Mesendoderm (in vitro differentiated cells): Measurements from ENCODE around the gene FAM83D.

Experiments used
- DNase-seq: peaks from one replicate; pipeline ENCODE4 v3.0.0; 2013
- H2AK5ac ChIP-seq: 2 replicates; pipeline ENCODE4 v1.6.1; 2013; ENCODE audit warnings: low read length, inconsistent platforms
- H2BK120ac ChIP-seq: 2 replicates; pipeline ENCODE4 v1.6.1; 2013; ENCODE audit warnings: low read depth, mild to moderate bottlenecking, low read length, moderate library complexity, mixed read lengths
- H2BK15ac ChIP-seq: replicated peaks from 2 replicates; pipeline ENCODE4 v1.6.1; 2013; ENCODE audit warnings: low read depth, mild to moderate bottlenecking, moderate library complexity
- H2BK5ac ChIP-seq: 2 replicates; pipeline ENCODE4 v1.6.1; 2013; ENCODE audit warnings: low read length, inconsistent platforms
- H3K18ac ChIP-seq: 2 replicates; pipeline ENCODE4 v1.6.1; 2013; ENCODE audit warnings: mild to moderate bottlenecking, low read length, mixed read lengths
- H3K23ac ChIP-seq: one replicate; pipeline ENCODE4 v1.6.1; 2013; ENCODE audit warnings: low read length
- H3K27ac ChIP-seq: 2 replicates; pipeline ENCODE4 v1.5.1; 2013; ENCODE audit warnings: low read depth, mild to moderate bottlenecking, inconsistent platforms, low read length, moderate library complexity
- H3K27me3 ChIP-seq: 2 replicates; pipeline ENCODE4 v1.6.1; 2013; ENCODE audit warnings: low read length, control low read depth, mild to moderate bottlenecking, inconsistent platforms; ENCODE audit not compliant: insufficient read depth, poor library complexity
- H3K36me3 ChIP-seq: 2 replicates; pipeline ENCODE4 v1.6.1; 2013; ENCODE audit warnings: low read length, inconsistent platforms; ENCODE audit not compliant: control insufficient read depth, insufficient read depth
- H3K4ac ChIP-seq: one replicate; pipeline ENCODE4 v1.6.1; 2013; ENCODE audit warnings: low read depth, mild to moderate bottlenecking, low read length, moderate library complexity
- H3K4me1 ChIP-seq: 2 replicates; pipeline ENCODE4 v1.6.1; 2013; ENCODE audit warnings: low read depth, low read length, inconsistent platforms; ENCODE audit not compliant: control insufficient read depth
- H3K4me2 ChIP-seq: 2 replicates; pipeline ENCODE4 v1.6.1; 2013; ENCODE audit warnings: low read length
- H3K4me3 ChIP-seq: 2 replicates; pipeline ENCODE4 v1.5.1; 2013; ENCODE audit warnings: mild to moderate bottlenecking, low read length
- H3K56ac ChIP-seq: one replicate; pipeline ENCODE4 v1.6.1; 2013; ENCODE audit warnings: low read length
- H3K79me1 ChIP-seq: 2 replicates; pipeline ENCODE4 v1.6.1; 2013; ENCODE audit warnings: low read length, inconsistent platforms
- H3K79me2 ChIP-seq: 2 replicates; pipeline ENCODE4 v1.6.1; 2013; ENCODE audit warnings: mild to moderate bottlenecking, low read length; ENCODE audit not compliant: control insufficient read depth, insufficient read depth
- H3K9ac ChIP-seq: 2 replicates; pipeline ENCODE4 v1.6.1; 2013; ENCODE audit warnings: low read length, inconsistent platforms
- H4K5ac ChIP-seq: one replicate; pipeline ENCODE4 v1.6.1; 2013; ENCODE audit warnings: low read length
- H4K8ac ChIP-seq: one replicate; pipeline ENCODE4 v1.6.1; 2013; ENCODE audit warnings: low read depth, mild to moderate bottlenecking, control low read depth, low read length, moderate library complexity
- WGBS: extraction: QIAGEN DNeasy Blood & Tissue Kit; methylation state at CpG from one replicate; pipeline ENCODE4 v1.1.7; 2013; ENCODE audit warnings: low lambda C conversion rate, missing lambda C conversion rate; ENCODE audit not compliant: insufficient coverage; ENCODE audit errors: extremely low coverage; 5-methylcytosine and 5-hydroxymethylcytosine counted together

Gene FAM83D

DNA sequence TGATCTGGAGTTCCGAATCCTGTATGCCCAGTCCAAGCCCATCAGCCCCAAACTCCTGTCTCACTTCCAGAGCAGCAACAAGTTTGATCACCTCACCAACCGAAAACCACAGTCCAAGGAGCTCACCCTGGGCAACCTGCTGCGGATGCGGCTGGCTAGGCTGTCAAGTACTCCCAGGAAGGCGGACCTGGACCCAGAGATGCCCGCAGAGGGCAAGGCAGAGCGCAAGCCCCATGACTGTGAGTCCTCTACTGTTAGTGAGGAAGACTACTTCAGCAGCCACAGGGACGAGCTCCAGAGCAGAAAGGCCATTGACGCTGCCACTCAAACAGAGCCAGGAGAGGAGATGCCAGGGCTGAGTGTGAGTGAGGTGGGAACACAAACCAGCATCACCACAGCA is 25.4 kb downstream of the FAM83D start:
- Histone ChIP-seq H3K27ac (no peak overlapping the region), H3K4ac (no peak overlapping the region), H3K23ac (no peak overlapping the region), H3K18ac (no peak overlapping the region), H3K4me3 (no peak overlapping the region), H3K9ac (no peak overlapping the region), H3K79me2 (no peaks in the 10 kb centered on the region), H2BK15ac (no peak overlapping the region), H4K8ac (no peak overlapping the region), H4K5ac (no peak overlapping the region), H3K4me1 (no peaks in the 10 kb centered on the region), H3K56ac (no peak overlapping the region), H2BK5ac (no peak overlapping the region), H2AK5ac (no peak overlapping the region), H3K79me1 (peaks cover 3% of the 10 kb centered on the region), H3K4me2 (no peak overlapping the region), H3K36me3 (peaks cover 17% of the 10 kb centered on the region), H2BK120ac (no peak overlapping the region), H3K27me3 (no peaks in the 10 kb centered on the region)
- no peak for DNase-seq
- no CpG with 5 or more reads among the region's 9 CpGs for whole genome bisulfite sequencing

DNA sequence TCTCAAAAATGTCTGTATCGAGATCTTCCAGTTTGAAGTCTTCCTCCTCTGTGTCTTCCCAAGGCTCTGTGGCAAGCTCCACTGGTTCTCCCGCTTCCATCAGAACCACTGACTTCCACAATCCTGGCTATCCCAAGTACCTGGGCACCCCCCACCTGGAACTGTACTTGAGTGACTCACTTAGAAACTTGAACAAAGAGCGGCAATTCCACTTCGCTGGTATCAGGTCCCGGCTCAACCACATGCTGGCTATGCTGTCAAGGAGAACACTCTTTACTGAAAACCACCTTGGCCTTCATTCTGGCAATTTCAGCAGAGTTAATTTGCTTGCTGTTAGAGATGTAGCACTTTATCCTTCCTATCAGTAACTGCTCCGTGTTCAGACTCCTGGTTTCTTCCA is 25.9 kb downstream of the FAM83D start:
- H4K8ac ChIP-seq = no peak overlapping the region
- WGBS = no CpG with 5 or more reads among the region's 6 CpGs
- H4K5ac ChIP-seq = no peak overlapping the region
- no peak overlapping the region for H3K18ac ChIP-seq
- no peak overlapping the region for H3K27ac ChIP-seq
- no peak overlapping the region for H3K4me3 ChIP-seq
- H3K27me3 ChIP-seq = no peaks in the 10 kb centered on the region
- no peak overlapping the region for H3K4ac ChIP-seq
- DNase-seq = no peak
- H3K4me2 ChIP-seq = no peak overlapping the region
- H3K23ac ChIP-seq = no peak overlapping the region
- H2BK120ac ChIP-seq = no peak overlapping the region
- H3K9ac ChIP-seq = no peak overlapping the region
- H2AK5ac ChIP-seq = no peak overlapping the region
- no peak overlapping the region for H2BK5ac ChIP-seq
- peaks cover 3% of the 10 kb centered on the region for H3K79me1 ChIP-seq
- no peak overlapping the region for H3K56ac ChIP-seq
- H2BK15ac ChIP-seq = no peak overlapping the region
- H3K4me1 ChIP-seq = no peaks in the 10 kb centered on the region
- peaks cover 17% of the 10 kb centered on the region for H3K36me3 ChIP-seq
- H3K79me2 ChIP-seq = no peaks in the 10 kb centered on the region

DNA sequence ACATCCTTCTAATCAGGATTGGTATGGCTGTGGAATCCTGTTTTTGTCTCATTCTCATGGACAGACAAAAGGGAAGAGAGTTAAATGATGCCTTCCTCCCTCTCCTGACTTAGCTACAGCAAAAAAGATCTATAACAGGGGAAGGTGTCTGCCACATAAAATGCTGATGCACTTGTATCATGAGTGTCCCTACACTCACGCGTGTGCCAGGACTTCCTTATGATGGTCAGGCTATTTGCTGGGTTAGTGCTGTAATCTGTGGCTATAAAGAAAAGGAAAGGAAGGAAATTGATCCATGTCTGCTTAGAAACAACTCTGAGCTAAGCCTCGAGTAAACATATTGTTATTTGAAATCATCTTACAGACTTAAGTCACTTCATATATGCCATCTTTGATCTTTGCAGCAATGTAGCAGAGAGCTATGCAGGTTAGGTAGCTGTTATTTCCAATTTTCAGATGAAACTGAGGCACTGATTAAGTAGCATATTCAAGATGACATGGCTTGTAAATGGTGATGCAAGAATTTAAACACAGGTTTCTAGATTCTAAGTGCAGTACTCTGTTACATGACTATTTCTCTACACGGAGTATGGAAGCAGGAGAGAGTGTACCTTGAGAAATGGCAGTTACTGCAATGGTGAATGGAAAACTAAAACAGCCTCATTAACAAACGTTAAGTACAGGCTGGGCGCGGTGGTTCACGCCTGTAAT is 27.6 kb downstream of the FAM83D start:
- Histone ChIP-seq H2BK120ac (no peak overlapping the region), H3K79me1 (peaks cover 3% of the 10 kb centered on the region), H3K27me3 (no peaks in the 10 kb centered on the region), H3K18ac (no peak overlapping the region), H3K4me3 (no peak overlapping the region), H3K79me2 (no peaks in the 10 kb centered on the region), H3K23ac (no peak overlapping the region), H3K56ac (no peak overlapping the region), H3K4me2 (no peak overlapping the region), H3K27ac (no peak overlapping the region), H3K4me1 (no peaks in the 10 kb centered on the region), H2AK5ac (no peak overlapping the region), H4K8ac (no peak overlapping the region), H3K9ac (no peak overlapping the region), H4K5ac (no peak overlapping the region), H2BK5ac (no peak overlapping the region), H3K36me3 (peaks cover 11% of the 10 kb centered on the region), H2BK15ac (no peak overlapping the region), H3K4ac (no peak overlapping the region)
- WGBS = no CpG with 5 or more reads among the region's 8 CpGs
- DNase-seq = no peak

DNA sequence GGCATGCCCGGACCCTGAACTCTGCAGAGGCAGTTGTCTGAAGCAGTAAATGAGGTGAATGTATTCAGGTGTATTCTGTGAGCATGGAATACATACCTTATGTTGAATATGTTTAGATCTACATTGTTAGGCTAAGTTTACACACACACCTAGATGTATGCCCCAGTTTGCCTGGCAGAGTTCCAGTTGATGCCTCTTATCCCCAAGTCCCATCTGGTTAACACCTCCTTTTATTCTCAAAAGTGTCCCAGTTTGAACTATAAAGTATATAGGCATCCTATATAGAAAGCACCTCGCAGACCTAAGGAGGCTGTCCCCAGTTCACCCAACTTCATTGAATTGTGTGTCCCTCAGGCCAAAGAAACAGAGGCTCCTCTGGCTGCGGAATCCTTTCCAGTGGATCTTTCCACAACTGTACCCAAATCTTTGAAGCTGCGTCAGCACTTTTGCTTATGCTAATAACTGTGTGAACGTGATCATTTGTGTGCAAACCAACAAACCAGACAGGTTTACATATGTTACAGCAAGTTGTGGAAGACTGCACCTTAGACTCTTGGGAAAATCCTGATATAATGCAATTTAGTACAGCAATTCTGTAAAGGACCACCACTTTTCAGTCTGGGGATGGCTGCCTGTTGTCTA is 31.1 kb downstream of the FAM83D start:
- no peak overlapping the region for H2BK15ac ChIP-seq
- H4K8ac ChIP-seq = no peak overlapping the region
- H3K4me3 ChIP-seq = no peak overlapping the region
- no peak overlapping the region for H2AK5ac ChIP-seq
- H3K9ac ChIP-seq = no peak overlapping the region
- H4K5ac ChIP-seq = no peak overlapping the region
- no peak for DNase-seq
- H2BK5ac ChIP-seq = no peak overlapping the region
- H2BK120ac ChIP-seq = no peak overlapping the region
- no peak overlapping the region for H3K23ac ChIP-seq
- H3K4ac ChIP-seq = no peak overlapping the region
- H3K27me3 ChIP-seq = no peaks in the 10 kb centered on the region
- H3K4me1 ChIP-seq = no peaks in the 10 kb centered on the region
- no peaks in the 10 kb centered on the region for H3K79me2 ChIP-seq
- no peak overlapping the region for H3K27ac ChIP-seq
- peaks cover 2% of the 10 kb centered on the region for H3K36me3 ChIP-seq
- H3K4me2 ChIP-seq = no peak overlapping the region
- H3K56ac ChIP-seq = no peak overlapping the region
- no peak overlapping the region for H3K18ac ChIP-seq
- WGBS = no CpG with 5 or more reads among the region's 5 CpGs
- H3K79me1 ChIP-seq = no peaks in the 10 kb centered on the region

DNA sequence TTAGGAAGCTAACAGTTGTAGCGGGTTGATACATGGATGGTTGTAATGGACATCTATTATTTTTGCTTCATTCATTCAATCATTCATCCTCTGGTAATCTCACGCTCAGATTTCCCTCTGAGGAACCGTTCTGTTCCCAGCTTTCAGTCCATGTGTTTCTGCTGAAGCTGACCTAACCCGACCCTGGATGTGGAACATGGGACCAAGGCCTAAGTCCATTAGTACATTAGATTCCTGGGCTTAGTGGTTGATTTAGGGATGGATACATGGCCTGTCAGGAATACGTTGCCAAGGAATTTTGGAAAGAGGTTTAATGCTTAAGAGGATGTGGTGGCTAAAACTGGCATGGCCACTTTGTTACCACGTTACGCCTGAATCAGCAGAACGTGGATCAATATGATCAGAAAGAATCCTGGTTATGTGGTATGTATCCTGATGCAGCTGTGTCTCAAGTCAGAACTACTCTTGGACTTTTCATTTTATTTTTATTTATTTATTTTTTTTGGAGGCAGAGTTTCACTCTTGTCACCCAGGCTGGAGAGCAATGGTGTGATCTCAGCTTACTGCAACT is 31.8 kb downstream of the FAM83D start:
- Histone ChIP-seq H3K56ac (no peak overlapping the region), H3K27me3 (no peaks in the 10 kb centered on the region), H4K5ac (no peak overlapping the region), H3K79me1 (peaks cover 3% of the 10 kb centered on the region), H3K18ac (no peak overlapping the region), H2AK5ac (no peak overlapping the region), H2BK5ac (no peak overlapping the region), H3K4ac (no peak overlapping the region), H3K79me2 (peaks cover 5% of the 10 kb centered on the region), H3K36me3 (peaks cover 2% of the 10 kb centered on the region), H3K27ac (no peak overlapping the region), H2BK15ac (no peak overlapping the region), H3K4me3 (no peak overlapping the region), H3K4me2 (no peak overlapping the region), H3K9ac (no peak overlapping the region), H3K23ac (no peak overlapping the region), H2BK120ac (no peak overlapping the region), H3K4me1 (no peaks in the 10 kb centered on the region), H4K8ac (no peak overlapping the region)
- no CpG with 5 or more reads among the region's 8 CpGs for WGBS
- DNase-seq = no peak
